Gastrocnemius medialis (tissue), 4 donors: ENCODE measurements around the gene SETD1B. TPM values are rescaled to one million over a fixed set of nuclear protein-coding genes. Genes with fewer than 3 reads are reported as not detected.

Source experiments
- ATAC-seq, 2 donors: fragments of 150-250 bp; one replicate each; pipeline ENCODE4 v1.9.1; 2016
- DNase-seq, 2 donors: peaks; one replicate each; pipeline ENCODE4 v3.0.0-alpha.2; 2019
- H3K27ac ChIP-seq, 4 donors: fragments of 200-600 bp; sonication (generic); 1 replicate in 1 of 4; 2 replicates in 3 of 4; pipeline ENCODE4 v1.5.1; 2016 to 2018; ENCODE audit warnings: mild to moderate bottlenecking in 2 of 4, moderate library complexity in 1 of 4
- H3K27me3 ChIP-seq, 3 donors: fragments of 200-600 bp; sonication (generic) in 2 of 3; 1 replicate in 1 of 3; 2 replicates in 2 of 3; pipeline versions ENCODE4 v1.5.1 to v1.6.0; 2016 to 2019; ENCODE audit warnings: mild to moderate bottlenecking in 1 of 3, moderate library complexity in 1 of 3
- H3K36me3 ChIP-seq, 2 donors: fragments of 200-600 bp; sonication (generic) in 1 of 2; one replicate each; pipeline ENCODE4 v1.5.1; 2017 to 2018
- H3K4me1 ChIP-seq, 2 donors: fragments of 200-600 bp; sonication (generic) in 1 of 2; one replicate each; pipeline ENCODE4 v1.5.1; 2016 to 2017; ENCODE audit warnings: mild to moderate bottlenecking in 2 of 2
- H3K4me3 ChIP-seq, 4 donors: fragments of 200-600 bp; sonication (generic) in 3 of 4; 1 replicate in 1 of 4; 2 replicates in 3 of 4; pipeline ENCODE4 v1.5.1; 2016 to 2019; ENCODE audit warnings: mild to moderate bottlenecking in 2 of 4
- H3K9me3 ChIP-seq, 3 donors: fragments of 200-600 bp; sonication (generic) in 2 of 3; 1 replicate in 1 of 3; 2 replicates in 2 of 3; pipeline ENCODE4 v1.5.1; 2016 to 2019
- CTCF ChIP-seq, 5 experiments: fragments of 450-650 bp in 3 of 5; fragments of 200-600 bp in 2 of 5; sonication (generic) in 2 of 5; IDR thresholded peaks in 4 of 5; conservative IDR thresholded peaks in 1 of 5; 1 replicate in 4 of 5; 2 replicates in 1 of 5; pipeline ENCODE4 v1.5.1; 2016 to 2019; ENCODE audit warnings: antibody characterized with exemption in 5 of 5, mild to moderate bottlenecking in 3 of 5, moderate library complexity in 3 of 5
- POLR2A ChIP-seq, 2 donors: fragments of 450-650 bp; IDR thresholded peaks; one replicate each; pipeline ENCODE4 v1.6.1; 2017; ENCODE audit warnings: antibody characterized with exemption in 2 of 2, mild to moderate bottlenecking in 2 of 2, moderate library complexity in 2 of 2
- in situ Hi-C, 4 donors: fragments of 200-750 bp; cut with MboI; loops; one replicate each; pipeline versions ENCODE4 v1.15.0 to v1.8.0; 2017; ENCODE audit warnings: low sequenced_read_pairs in 4 of 4
- intact Hi-C: fragments of 100-400 bp; cut with DNase I; formaldehyde crosslinking; loops from one replicate; pipeline ENCODE4 v1.15.1; 2023; ENCODE audit warnings: low total_unique reads
- total RNA-seq, 4 donors: library from RNA; depleted of rRNA; stranded (reverse); fragments of >200 nt; gene quantifications; one replicate each; pipeline versions ENCODE4 v1.1.0 to v1.2.3, GENCODE V29; 2016

Gene SETD1B
- total RNA-seq, 4 donors from 2014 or later = 2.2 to 9.3 (median 6.2) TPM

- peak overlapping the region; percentile 66 to 86 (median 75) for H3K4me3 ChIP-seq
- H3K27me3 ChIP-seq = no peaks in the 10 kb centered on the region
- peak overlapping the region; percentile 97 to 100 (median 99) for H3K27ac ChIP-seq
- peaks cover 43 to 46% of the 10 kb centered on the region in 2 donors for H3K4me1 ChIP-seq
- H3K36me3 ChIP-seq = no peaks in the 10 kb centered on the region
- in situ Hi-C loops = no loop called here
- ATAC-seq (no peak), DNase-seq (no peak)
- no peaks in the 10 kb centered on the region for H3K9me3 ChIP-seq
- TF ChIP-seq CTCF (IDR thresholded peaks at IDR 0.05 in 4 of 5, conservative IDR thresholded peaks at IDR 0.05 in 1 of 5) (no peak), POLR2A (IDR thresholded peaks at IDR 0.05) (no peak)
- intact Hi-C loops = no loop called here
These were observed 2.0 kb upstream of the SETD1B start for GRCh38 chr12:121801595-121802484.

- H3K4me3 ChIP-seq = peak overlapping the region; percentile 66 to 86 (median 75)
- peaks cover 44 to 45% of the 10 kb centered on the region in 2 donors for H3K4me1 ChIP-seq
- DNase-seq = no peak
- no peaks in the 10 kb centered on the region for H3K9me3 ChIP-seq
- peaks cover 0 to under 1% of the 10 kb centered on the region in 2 donors for H3K36me3 ChIP-seq
- in situ Hi-C loops (no loop called here), intact Hi-C loops (no loop called here)
- TF ChIP-seq CTCF (IDR thresholded peaks at IDR 0.05 in 4 of 5, conservative IDR thresholded peaks at IDR 0.05 in 1 of 5) (no peak), POLR2A (IDR thresholded peaks at IDR 0.05) (no peak)
- ATAC-seq = no peak
- H3K27ac ChIP-seq = peak overlapping the region; percentile 97 to 100 (median 99)
- no peaks in the 10 kb centered on the region for H3K27me3 ChIP-seq
These were observed 1.3 kb upstream of the SETD1B start for GRCh38 chr12:121802485-121802842.

- no peaks in the 10 kb centered on the region for H3K9me3 ChIP-seq
- DNase-seq (peak; percentile 85 to 89), ATAC-seq (peak; percentile 42)
- no peaks in the 10 kb centered on the region for H3K27me3 ChIP-seq
- H3K4me1 ChIP-seq = peaks cover 38 to 40% of the 10 kb centered on the region in 2 donors
- H3K27ac ChIP-seq = peak overlapping the region; percentile 97 to 100 (median 99)
- intact Hi-C loops (no loop called here), in situ Hi-C loops (no loop called here)
- peak; percentile 98 to 99 for TF ChIP-seq POLR2A (IDR thresholded peaks at IDR 0.05)
- TF ChIP-seq CTCF (IDR thresholded peaks at IDR 0.05 in 4 of 5, conservative IDR thresholded peaks at IDR 0.05 in 1 of 5) = no peak
- peaks cover 0 to 6% of the 10 kb centered on the region in 2 donors for H3K36me3 ChIP-seq
- H3K4me3 ChIP-seq = peak overlapping the region; percentile 66 to 86 (median 75)
These were observed 738 bp upstream of the SETD1B start for GRCh38 chr12:121802843-121803698.

- H3K27ac ChIP-seq = peak overlapping the region; percentile 97 to 100 (median 99)
- DNase-seq = peak in 1 of 2 donors; percentile 35
These were observed 755 bp downstream of the SETD1B start for GRCh38 chr12:121804417-121805111.

More at GRCh38 chr12:121804417-121805111, 755 bp downstream of the SETD1B start:
- Histone ChIP-seq H3K4me3 (peak overlapping the region; percentile 70 to 86 (median 78)), H3K36me3 (peaks cover 0 to 21% of the 10 kb centered on the region in 2 donors), H3K27me3 (no peaks in the 10 kb centered on the region), H3K9me3 (no peaks in the 10 kb centered on the region), H3K4me1 (peaks cover 27 to 28% of the 10 kb centered on the region in 2 donors)
- TF ChIP-seq CTCF (IDR thresholded peaks at IDR 0.05 in 4 of 5, conservative IDR thresholded peaks at IDR 0.05 in 1 of 5) = no peak
- in situ Hi-C loops (no loop called here), intact Hi-C loops (loop anchor here (1.0 kb wide), 1 partner anchor 7 kb away; no protein-coding TSS in a partner anchor)
- no peak for ATAC-seq
